ENCODE measurements around the gene MANEAL. TPM values are rescaled to one million over a fixed set of nuclear protein-coding genes. Genes with fewer than 3 reads are reported as not detected.

MANEAL gene
- total and polyA plus RNA-seq, 2 of the 13 experiments (the other 11 are each of a cell fraction or from before 2014, with no cell fraction given): 20.8 to 26.4 TPM

DNA sequence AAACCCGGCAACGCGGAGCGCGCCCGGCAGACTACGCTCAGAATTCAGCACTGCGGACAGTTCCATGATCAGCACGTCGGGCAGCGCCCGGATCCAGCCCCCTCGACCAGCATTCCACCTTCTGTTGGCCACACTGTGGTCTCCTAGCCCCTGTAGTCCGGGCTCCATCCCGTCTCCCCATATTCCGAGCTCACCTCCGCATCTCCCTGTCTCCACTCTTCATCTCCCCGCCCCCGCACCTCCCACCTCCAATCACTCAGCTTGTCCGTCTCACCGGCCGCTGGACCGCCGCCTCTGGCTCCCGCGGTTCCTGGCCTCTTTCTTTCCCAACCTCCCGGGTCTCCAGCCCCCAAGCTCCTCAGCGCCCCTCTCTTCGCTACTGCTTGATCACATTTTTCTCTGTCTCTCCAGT is 29.2 kb upstream of the MANEAL start (continued):
- TF ChIP-seq ZNF225 (CRISPR knock-in tag; IDR thresholded peaks at IDR 0.05) (peak; percentile 99; the same call in 1 of the 2 replicates), ZNF484 (CRISPR knock-in tag; IDR thresholded peaks at IDR 0.05; ENCODE audit: borderline replicate concordance, low read depth) (peak; percentile 94; the same call in 1 of the 2 replicates), ZNF777 (CRISPR knock-in tag; IDR thresholded peaks at IDR 0.05) (peak; percentile 94), RXRB (CRISPR knock-in tag; IDR thresholded peaks at IDR 0.05; ENCODE audit: borderline replicate concordance) (peak; percentile 89), TGIF2 (CRISPR knock-in tag; IDR thresholded peaks at IDR 0.05) (peak; percentile 99), ZNF451 (CRISPR knock-in tag; IDR thresholded peaks at IDR 0.05) (peak; percentile 99), TCF7 (IDR thresholded peaks at IDR 0.05; ENCODE audit: low read depth) (no peak), ZNF790 (CRISPR knock-in tag; IDR thresholded peaks at IDR 0.05; ENCODE audit: borderline replicate concordance) (peak; percentile 100), ARNT (IDR thresholded peaks at IDR 0.05) (no peak), HMG20A (CRISPR knock-in tag; IDR thresholded peaks at IDR 0.05; ENCODE audit: borderline replicate concordance) (peak; percentile 64; the same call in 1 of the 2 replicates)
- TF ChIP-seq, protein P1, sequence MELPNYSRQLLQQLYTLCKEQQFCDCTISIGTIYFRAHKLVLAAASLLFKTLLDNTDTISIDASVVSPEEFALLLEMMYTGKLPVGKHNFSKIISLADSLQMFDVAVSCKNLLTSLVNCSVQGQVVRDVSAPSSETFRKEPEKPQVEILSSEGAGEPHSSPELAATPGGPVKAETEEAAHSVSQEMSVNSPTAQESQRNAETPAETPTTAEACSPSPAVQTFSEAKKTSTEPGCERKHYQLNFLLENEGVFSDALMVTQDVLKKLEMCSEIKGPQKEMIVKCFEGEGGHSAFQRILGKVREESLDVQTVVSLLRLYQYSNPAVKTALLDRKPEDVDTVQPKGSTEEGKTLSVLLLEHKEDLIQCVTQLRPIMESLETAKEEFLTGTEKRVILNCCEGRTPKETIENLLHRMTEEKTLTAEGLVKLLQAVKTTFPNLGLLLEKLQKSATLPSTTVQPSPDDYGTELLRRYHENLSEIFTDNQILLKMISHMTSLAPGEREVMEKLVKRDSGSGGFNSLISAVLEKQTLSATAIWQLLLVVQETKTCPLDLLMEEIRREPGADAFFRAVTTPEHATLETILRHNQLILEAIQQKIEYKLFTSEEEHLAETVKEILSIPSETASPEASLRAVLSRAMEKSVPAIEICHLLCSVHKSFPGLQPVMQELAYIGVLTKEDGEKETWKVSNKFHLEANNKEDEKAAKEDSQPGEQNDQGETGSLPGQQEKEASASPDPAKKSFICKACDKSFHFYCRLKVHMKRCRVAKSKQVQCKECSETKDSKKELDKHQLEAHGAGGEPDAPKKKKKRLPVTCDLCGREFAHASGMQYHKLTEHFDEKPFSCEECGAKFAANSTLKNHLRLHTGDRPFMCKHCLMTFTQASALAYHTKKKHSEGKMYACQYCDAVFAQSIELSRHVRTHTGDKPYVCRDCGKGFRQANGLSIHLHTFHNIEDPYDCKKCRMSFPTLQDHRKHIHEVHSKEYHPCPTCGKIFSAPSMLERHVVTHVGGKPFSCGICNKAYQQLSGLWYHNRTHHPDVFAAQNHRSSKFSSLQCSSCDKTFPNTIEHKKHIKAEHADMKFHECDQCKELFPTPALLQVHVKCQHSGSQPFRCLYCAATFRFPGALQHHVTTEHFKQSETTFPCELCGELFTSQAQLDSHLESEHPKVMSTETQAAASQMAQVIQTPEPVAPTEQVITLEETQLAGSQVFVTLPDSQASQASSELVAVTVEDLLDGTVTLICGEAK (IDR thresholded peaks at IDR 0.05): no peak
- TF ChIP-seq, protein P1 (CRISPR knock-in tag; IDR thresholded peaks at IDR 0.05): peak; percentile 95
- TF ChIP-seq, protein P2, sequence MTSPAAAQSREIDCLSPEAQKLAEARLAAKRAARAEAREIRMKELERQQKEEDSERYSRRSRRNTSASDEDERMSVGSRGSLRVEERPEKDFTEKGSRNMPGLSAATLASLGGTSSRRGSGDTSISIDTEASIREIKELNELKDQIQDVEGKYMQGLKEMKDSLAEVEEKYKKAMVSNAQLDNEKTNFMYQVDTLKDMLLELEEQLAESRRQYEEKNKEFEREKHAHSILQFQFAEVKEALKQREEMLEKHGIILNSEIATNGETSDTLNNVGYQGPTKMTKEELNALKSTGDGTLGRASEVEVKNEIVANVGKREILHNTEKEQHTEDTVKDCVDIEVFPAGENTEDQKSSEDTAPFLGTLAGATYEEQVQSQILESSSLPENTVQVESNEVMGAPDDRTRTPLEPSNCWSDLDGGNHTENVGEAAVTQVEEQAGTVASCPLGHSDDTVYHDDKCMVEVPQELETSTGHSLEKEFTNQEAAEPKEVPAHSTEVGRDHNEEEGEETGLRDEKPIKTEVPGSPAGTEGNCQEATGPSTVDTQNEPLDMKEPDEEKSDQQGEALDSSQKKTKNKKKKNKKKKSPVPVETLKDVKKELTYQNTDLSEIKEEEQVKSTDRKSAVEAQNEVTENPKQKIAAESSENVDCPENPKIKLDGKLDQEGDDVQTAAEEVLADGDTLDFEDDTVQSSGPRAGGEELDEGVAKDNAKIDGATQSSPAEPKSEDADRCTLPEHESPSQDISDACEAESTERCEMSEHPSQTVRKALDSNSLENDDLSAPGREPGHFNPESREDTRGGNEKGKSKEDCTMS (CRISPR knock-in tag; conservative IDR thresholded peaks at IDR 0.05): peak; percentile 99
- TF ChIP-seq, protein P3, sequence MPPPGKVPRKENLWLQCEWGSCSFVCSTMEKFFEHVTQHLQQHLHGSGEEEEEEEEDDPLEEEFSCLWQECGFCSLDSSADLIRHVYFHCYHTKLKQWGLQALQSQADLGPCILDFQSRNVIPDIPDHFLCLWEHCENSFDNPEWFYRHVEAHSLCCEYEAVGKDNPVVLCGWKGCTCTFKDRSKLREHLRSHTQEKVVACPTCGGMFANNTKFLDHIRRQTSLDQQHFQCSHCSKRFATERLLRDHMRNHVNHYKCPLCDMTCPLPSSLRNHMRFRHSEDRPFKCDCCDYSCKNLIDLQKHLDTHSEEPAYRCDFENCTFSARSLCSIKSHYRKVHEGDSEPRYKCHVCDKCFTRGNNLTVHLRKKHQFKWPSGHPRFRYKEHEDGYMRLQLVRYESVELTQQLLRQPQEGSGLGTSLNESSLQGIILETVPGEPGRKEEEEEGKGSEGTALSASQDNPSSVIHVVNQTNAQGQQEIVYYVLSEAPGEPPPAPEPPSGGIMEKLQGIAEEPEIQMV (CRISPR knock-in tag; IDR thresholded peaks at IDR 0.05; ENCODE audit: low read depth): peak; percentile 89; the same call in 1 of the 2 replicates
- TF ChIP-seq, protein P4, sequence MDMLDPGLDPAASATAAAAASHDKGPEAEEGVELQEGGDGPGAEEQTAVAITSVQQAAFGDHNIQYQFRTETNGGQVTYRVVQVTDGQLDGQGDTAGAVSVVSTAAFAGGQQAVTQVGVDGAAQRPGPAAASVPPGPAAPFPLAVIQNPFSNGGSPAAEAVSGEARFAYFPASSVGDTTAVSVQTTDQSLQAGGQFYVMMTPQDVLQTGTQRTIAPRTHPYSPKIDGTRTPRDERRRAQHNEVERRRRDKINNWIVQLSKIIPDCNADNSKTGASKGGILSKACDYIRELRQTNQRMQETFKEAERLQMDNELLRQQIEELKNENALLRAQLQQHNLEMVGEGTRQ (IDR thresholded peaks at IDR 0.05; ENCODE audit: low read depth, low read length): no peak
- TF ChIP-seq, protein P4 (CRISPR knock-in tag; IDR thresholded peaks at IDR 0.05; ENCODE audit: borderline replicate concordance): 0 out of 2 replicates have a peak, but pooled peaks have one; percentile 34

Data from HepG2 (cell line).